Kidney (tissue), 14 donors: ENCODE data around the gene TBCK. TPM values are rescaled to one million over a fixed set of nuclear protein-coding genes. Genes with fewer than 3 reads are reported as not detected.
A peak's percentile ranks its signal among the peaks of the same experiment; 100 is the strongest.

Source experiments
- DNase-seq, 5 donors: peaks; one replicate each; pipeline ENCODE4 v3.0.0-alpha.2; 2013 to 2020
- FAIRE-seq: peaks from 2 replicates; lab custom pipeline; 2012; peaks lifted over from hg19 to GRCh38; lab: Jason Lieb, UNC
- H3K27ac ChIP-seq, 2 donors: one replicate each; pipeline ENCODE4 v1.7.0; 2013; ENCODE audit warnings: low read depth in 2 of 2, low read length in 2 of 2, inconsistent platforms in 1 of 2
- H3K27me3 ChIP-seq: one replicate; pipeline ENCODE4 v1.7.1; 2013; ENCODE audit warnings: low read length, inconsistent platforms; ENCODE audit not compliant: control insufficient read depth, insufficient read depth
- H3K36me3 ChIP-seq, 3 donors: one replicate each; pipeline versions ENCODE4 v1.7.0 to v1.7.1; 2013; ENCODE audit warnings: low read length in 3 of 3, control low read depth in 1 of 3, inconsistent platforms in 1 of 3; ENCODE audit not compliant: insufficient read depth in 3 of 3, control insufficient read depth in 2 of 3
- H3K4me1 ChIP-seq, 3 donors: one replicate each; pipeline versions ENCODE4 v1.7.0 to v1.7.1; 2013; ENCODE audit warnings: low read length in 3 of 3, inconsistent platforms in 1 of 3, low read depth in 1 of 3; ENCODE audit not compliant: control insufficient read depth in 2 of 3, insufficient read depth in 2 of 3
- H3K4me3 ChIP-seq, 3 donors: one replicate each; pipeline versions ENCODE4 v1.7.0 to v1.8.1; 2013; ENCODE audit warnings: low read length in 3 of 3, control low read depth in 1 of 3, inconsistent platforms in 1 of 3
- H3K9ac ChIP-seq, 3 donors: one replicate each; pipeline versions ENCODE4 v1.7.0 to v1.7.1; 2013; ENCODE audit warnings: low read length in 3 of 3, control low read depth in 1 of 3, inconsistent platforms in 1 of 3
- H3K9me3 ChIP-seq, 3 donors: one replicate each; pipeline versions ENCODE4 v1.7.0 to v1.7.1; 2013; ENCODE audit warnings: low read length in 3 of 3, control low read depth in 1 of 3, inconsistent platforms in 1 of 3; ENCODE audit not compliant: control insufficient read depth in 2 of 3, insufficient read depth in 1 of 3
- intact Hi-C: fragments of 100-400 bp; cut with DNase I; formaldehyde crosslinking; loops from one replicate; pipeline ENCODE4 v1.11.1; 2022
- polyA plus RNA-seq: library from polyadenylated mRNA; stranded (reverse); fragments of 350-450 nt; fragmentation: Illumina TruSeq; extraction: RNeasy Lipid Tissue Mini Kit (QIAGEN cat#74804); gene quantifications from one replicate; pipeline ENCODE4 v1.2.3, GENCODE V29; 2014; ENCODE audit warnings: low read depth, low replicate concordance; ENCODE audit not compliant: insufficient read depth
- total RNA-seq: library from RNA; stranded (reverse); fragmentation: NEBNext Ultra II Directional; extraction: Animal tissue kit (Norgen Biotek cat#: 25700); gene quantifications from one replicate; pipeline ENCODE4 v1.2.1, GENCODE V29; 2021
- TF ChIP-seq, protein P1 (sequence below): IDR thresholded peaks from 3 replicates; pipeline ENCODE4 v1.5.1; 2012; ENCODE audit warnings: mild to moderate bottlenecking, moderate library complexity, borderline replicate concordance; ENCODE audit not compliant: insufficient read depth; ENCODE audit errors: extremely low read depth
- donor health status: control.
- donor health status: control.
- donor health status: control.
- donor health status: control.
- donor health status: control.
- donor health status: DM: yes; HTN: yes; CAD: no.
- donor health status: Normal renal cell carcinoma (clear cell type).

TBCK gene
- total and polyA plus RNA-seq, 2 donors from 2014 or later: 15.8 to 50.0 TPM

DNA sequence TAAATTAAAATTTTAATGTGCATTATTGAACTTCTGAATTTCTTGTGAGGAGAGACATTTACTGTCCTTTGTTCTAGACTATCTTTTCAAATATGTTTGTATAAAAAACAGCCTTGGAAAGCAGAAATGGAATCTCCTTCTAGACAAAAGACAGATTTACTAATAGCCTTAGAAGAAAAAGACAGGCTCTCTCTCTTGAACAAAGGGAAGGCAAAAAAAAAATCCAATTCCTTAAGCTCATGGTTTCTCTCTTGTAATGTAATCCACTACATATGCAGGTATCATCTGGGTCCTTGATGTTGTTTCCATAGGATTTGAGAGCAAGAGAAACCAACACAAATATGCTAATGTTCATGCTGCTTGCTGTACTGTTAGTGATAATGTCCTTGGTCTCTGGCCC lies 106.0 kb downstream of the TBCK start:
- no peaks in the 10 kb centered on the region for H3K36me3 ChIP-seq
- no peak for DNase-seq
- H3K9me3 ChIP-seq: no peaks in the 10 kb centered on the region
- intact Hi-C loops: no loop called here
- no peak overlapping the region for H3K4me3 ChIP-seq
- TF ChIP-seq, protein P1, sequence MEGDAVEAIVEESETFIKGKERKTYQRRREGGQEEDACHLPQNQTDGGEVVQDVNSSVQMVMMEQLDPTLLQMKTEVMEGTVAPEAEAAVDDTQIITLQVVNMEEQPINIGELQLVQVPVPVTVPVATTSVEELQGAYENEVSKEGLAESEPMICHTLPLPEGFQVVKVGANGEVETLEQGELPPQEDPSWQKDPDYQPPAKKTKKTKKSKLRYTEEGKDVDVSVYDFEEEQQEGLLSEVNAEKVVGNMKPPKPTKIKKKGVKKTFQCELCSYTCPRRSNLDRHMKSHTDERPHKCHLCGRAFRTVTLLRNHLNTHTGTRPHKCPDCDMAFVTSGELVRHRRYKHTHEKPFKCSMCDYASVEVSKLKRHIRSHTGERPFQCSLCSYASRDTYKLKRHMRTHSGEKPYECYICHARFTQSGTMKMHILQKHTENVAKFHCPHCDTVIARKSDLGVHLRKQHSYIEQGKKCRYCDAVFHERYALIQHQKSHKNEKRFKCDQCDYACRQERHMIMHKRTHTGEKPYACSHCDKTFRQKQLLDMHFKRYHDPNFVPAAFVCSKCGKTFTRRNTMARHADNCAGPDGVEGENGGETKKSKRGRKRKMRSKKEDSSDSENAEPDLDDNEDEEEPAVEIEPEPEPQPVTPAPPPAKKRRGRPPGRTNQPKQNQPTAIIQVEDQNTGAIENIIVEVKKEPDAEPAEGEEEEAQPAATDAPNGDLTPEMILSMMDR: no peak
- H3K27ac ChIP-seq: no peak overlapping the region
- FAIRE-seq: no peak
- H3K9ac ChIP-seq: no peak overlapping the region
- no peaks in the 10 kb centered on the region for H3K27me3 ChIP-seq
- H3K4me1 ChIP-seq: peaks cover 0 to 5% (median 3%) of the 10 kb centered on the region in 3 donors

DNA sequence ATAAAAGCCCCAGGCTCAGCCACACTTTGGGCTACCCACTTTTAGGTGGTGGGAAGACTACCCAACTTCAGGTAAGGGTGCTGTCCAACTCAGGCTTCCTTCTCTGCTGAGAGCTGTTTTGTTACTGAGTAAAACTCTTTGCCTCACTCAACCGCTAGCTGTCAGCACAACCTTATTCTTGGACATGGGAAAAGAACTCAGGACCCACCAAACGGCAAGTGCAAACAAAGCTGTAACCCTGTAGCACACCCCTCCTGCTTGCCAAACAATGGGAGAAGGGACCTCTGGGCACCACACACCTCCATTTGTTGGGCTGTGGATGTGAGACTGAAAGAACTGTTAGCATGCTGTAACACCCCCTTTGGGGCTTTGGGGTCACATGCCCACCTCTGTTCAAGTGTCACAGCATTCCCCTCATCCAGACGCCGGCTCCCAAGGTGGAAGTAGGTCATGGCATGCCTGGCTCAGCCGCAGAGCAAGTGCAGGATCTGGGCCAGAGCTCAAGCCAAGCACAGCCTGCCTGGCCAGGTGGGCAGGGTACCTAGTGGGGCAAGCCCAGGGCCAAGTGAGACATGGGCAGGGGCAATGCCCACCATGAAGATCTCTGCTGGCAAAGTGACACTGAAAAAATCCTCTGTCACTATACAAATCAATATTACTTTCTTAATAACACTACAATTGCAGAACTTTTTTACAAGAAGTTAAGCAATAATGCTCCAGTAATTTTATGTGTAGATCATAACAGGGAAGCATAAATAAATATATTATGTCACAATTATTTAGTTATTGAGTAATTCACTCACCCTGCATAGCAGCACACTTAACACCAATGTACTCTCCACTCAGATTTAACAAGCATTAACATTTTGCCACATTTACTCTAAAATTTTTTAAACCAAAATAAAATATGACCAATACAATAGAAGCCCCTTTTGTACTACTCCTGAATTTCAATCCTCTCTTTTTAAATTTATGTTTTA lies 107.2 kb downstream of the TBCK start:
- intact Hi-C loops: no loop called here
- TF ChIP-seq, protein P1: no peak
- H3K27me3 ChIP-seq: no peaks in the 10 kb centered on the region
- no peak overlapping the region for H3K27ac ChIP-seq
- FAIRE-seq: peak; percentile 52
- H3K9me3 ChIP-seq: no peaks in the 10 kb centered on the region
- no peak overlapping the region for H3K4me3 ChIP-seq
- H3K4me1 ChIP-seq: peaks cover 0 to 5% (median 3%) of the 10 kb centered on the region in 3 donors
- H3K9ac ChIP-seq: no peak overlapping the region
- no peaks in the 10 kb centered on the region for H3K36me3 ChIP-seq
- peak in 1 of 5 donors; percentile 63 for DNase-seq

DNA sequence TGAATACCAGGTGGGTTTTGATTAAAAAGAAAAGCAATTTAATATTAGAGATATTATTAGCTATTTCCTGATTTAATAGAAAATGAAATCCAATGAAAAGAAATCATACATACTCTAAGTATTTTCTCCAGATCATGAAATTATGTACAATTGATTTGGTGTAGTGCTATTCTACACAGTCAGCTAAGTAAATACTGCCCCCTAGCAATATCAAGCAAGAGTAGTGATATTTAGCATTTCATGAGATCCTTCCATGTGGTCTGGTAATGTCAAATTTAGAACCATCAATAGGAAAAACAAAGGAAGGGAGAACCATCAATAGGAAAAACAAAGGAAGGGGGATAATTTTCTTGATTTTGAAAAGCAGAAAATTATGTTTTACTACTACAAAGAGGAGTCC lies 114.6 kb downstream of the TBCK start:
- H3K27ac ChIP-seq: no peak overlapping the region
- no peak overlapping the region for H3K9ac ChIP-seq
- intact Hi-C loops: no loop called here
- peaks cover 0 to 4% (median 0%) of the 10 kb centered on the region in 3 donors for H3K4me1 ChIP-seq
- no peaks in the 10 kb centered on the region for H3K36me3 ChIP-seq
- TF ChIP-seq, protein P1: peak; percentile 37
- H3K4me3 ChIP-seq: no peak overlapping the region
- no peak for FAIRE-seq
- peak in 2 of 5 donors; percentile 8 to 30 for DNase-seq
- no peaks in the 10 kb centered on the region for H3K27me3 ChIP-seq
- no peaks in the 10 kb centered on the region for H3K9me3 ChIP-seq
